Ovary (tissue), 3 donors: ENCODE data around the gene MMS22L.

Experiments
- CTCF ChIP-seq, 3 donors: fragments of 450-650 bp in 2 of 3; fragments of 200-600 bp in 1 of 3; IDR thresholded peaks; one replicate each; pipeline versions ENCODE4 v1.5.1 to v1.8.0; 2016 to 2022; ENCODE audit warnings: antibody characterized with exemption in 3 of 3, mild to moderate bottlenecking in 1 of 3
- POLR2A ChIP-seq: fragments of 450-650 bp; IDR thresholded peaks from one replicate; pipeline ENCODE4 v1.6.1; 2017; ENCODE audit warnings: antibody characterized with exemption, mild to moderate bottlenecking, moderate library complexity
- donor health status: DM: no; HTN: no; CAD: no.

DNA sequence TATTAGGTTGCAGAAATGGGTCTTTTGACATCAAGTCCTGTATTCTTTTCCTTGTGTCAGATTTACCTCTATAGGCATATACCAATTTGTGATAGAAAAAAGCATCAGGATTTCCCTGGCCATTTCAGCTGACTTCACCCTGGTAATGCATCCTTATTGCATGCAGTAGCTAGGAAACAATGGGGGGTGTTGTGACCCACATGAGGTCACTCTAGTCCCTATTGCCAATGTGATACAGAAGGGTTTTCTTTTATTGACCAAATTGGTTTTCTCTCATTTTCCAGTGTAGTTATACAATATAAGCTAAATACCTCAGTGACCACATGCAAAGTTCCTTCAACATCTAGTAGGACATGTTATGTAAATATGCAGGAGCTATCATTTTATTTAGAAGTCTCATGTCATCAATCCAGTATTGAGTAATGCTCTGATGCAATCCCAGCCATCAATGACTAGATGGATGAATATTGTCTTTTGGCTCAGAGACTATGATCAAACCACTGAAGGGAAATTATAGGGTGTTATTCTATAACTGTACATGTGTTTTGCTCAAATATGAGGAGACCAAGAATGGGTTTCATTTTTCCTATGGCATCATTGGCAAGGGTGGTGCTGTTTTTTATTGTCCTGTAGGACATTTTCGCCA lies 180.7 kb downstream of the MMS22L start:
- no peak for TF ChIP-seq CTCF (IDR thresholded peaks at IDR 0.05)
- no peak for TF ChIP-seq POLR2A
